K562 (cell line): ENCODE data around the gene ASB10.

ENCODE experiments used
- CBX3 ChIP-seq, 2 experiments: IDR thresholded peaks; 1 replicate in 1 of 2; 2 replicates in 1 of 2; pipeline ENCODE4 v1.6.1; 2012; ENCODE audit warnings: inconsistent platforms in 2 of 2, low read length in 2 of 2, borderline replicate concordance in 1 of 2, control low read depth in 1 of 2
- CTCF ChIP-seq, 3 experiments: IDR thresholded peaks in 2 of 3; conservative IDR thresholded peaks in 1 of 3; 2 replicates each; pipeline ENCODE4 v1.5.1; 2011 to 2012; ENCODE audit warnings: low read length in 3 of 3, mild to moderate bottlenecking in 3 of 3, control low read depth in 2 of 3, improper control_type of control experiment in 1 of 3, inconsistent platforms in 1 of 3, low read depth in 1 of 3, mixed read lengths in 1 of 3, moderate library complexity in 1 of 3; ENCODE audit not compliant: insufficient read depth in 2 of 3
- HDAC1 ChIP-seq, 2 experiments: fragments of 450-650 bp; IDR thresholded peaks; 2 replicates each; pipeline ENCODE4 v1.6.1; 2016 to 2017; ENCODE audit warnings: inconsistent platforms in 1 of 2, mild to moderate bottlenecking in 1 of 2, moderate library complexity in 1 of 2
- KLF10 ChIP-seq: fragments of 250-450 bp; sonication (Bioruptor Pico); IDR thresholded peaks from 2 replicates; pipeline ENCODE4 v1.6.1; 2021; ENCODE audit warnings: matching md5 sums
- MAX ChIP-seq: sonication (generic); formaldehyde crosslinking; IDR thresholded peaks from 2 replicates; pipeline ENCODE4 v1.9.0; 2022; ENCODE audit warnings: mild to moderate bottlenecking, missing genetic modification reagents
- NCOA1 ChIP-seq: fragments of 450-650 bp; IDR thresholded peaks from 2 replicates; pipeline ENCODE4 v1.6.1; 2016; ENCODE audit warnings: low read depth
- TAF7 ChIP-seq: fragments of 450-650 bp; IDR thresholded peaks from 2 replicates; pipeline ENCODE4 v1.6.1; 2016; ENCODE audit warnings: missing genetic modification characterization, missing compliant biosample characterization
- TGIF2 ChIP-seq: sonication (generic); formaldehyde crosslinking; IDR thresholded peaks from 2 replicates; pipeline ENCODE4 v1.8.1; 2022; ENCODE audit warnings: mild to moderate bottlenecking, missing genetic modification reagents, moderate library complexity
- TSHZ1 ChIP-seq: fragments of 250-450 bp; sonication (Bioruptor Pico); IDR thresholded peaks from 2 replicates; pipeline ENCODE4 v1.4.0; 2020; ENCODE audit warnings: mild to moderate bottlenecking, moderate library complexity
- ZNF224 ChIP-seq: sonication (generic); formaldehyde crosslinking; IDR thresholded peaks from 2 replicates; pipeline ENCODE4 v1.8.0; 2022; ENCODE audit warnings: mild to moderate bottlenecking, missing genetic modification reagents
- ZNF263 ChIP-seq: sonication (generic); formaldehyde crosslinking; IDR thresholded peaks from 2 replicates; pipeline ENCODE4 v1.8.0; 2022; ENCODE audit warnings: mild to moderate bottlenecking, missing genetic modification reagents, borderline replicate concordance
- ZNF3 ChIP-seq: fragments of 250-450 bp; sonication (Bioruptor Pico); IDR thresholded peaks from 2 replicates; pipeline ENCODE4 v1.5.0; 2021; ENCODE audit warnings: mild to moderate bottlenecking, moderate library complexity

DNA sequence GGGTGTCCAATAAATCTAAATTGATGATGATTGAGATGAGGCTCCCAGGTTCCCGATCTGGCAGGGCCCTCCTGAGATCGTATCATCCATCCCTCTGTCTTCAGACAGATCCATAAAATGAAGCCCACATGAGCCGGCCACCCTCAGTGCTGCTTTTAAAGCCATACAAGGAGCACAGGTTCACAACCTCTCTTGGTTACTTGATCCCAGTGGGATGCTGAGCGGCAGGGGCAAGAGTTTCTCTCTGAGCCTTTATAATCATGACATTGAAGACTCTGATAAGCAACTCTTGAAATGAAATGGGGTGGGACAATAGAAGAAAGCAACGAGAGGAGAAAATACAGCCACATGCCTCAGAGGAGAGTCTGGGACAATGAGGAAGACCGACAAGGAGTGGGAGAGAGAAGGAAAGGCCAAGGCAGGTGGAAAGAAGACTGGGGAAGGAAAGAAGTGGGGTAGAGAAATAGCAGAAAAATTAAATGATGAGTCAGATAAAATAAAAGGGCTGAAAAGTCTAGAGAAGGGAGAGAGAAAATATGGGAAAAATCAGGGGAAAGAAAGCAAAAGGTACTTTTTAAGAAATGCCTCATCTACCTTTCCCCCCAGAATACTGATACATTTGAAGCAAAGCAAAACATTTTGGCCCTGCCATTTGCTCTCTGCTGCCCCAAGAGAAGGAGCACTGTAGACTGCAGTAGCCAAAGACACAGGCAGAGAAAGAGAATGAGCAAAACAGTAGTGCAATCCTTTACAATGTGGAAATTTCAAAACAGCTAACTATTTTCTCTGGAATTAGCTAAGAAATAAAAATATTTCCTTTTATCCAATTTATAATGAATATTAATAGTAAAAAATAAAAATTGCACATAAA, 34.2 kb downstream of the ASB10 start:
- TF ChIP-seq TAF7 (no peak), ZNF3 (CRISPR knock-in tag) (no peak), MAX (CRISPR knock-in tag) (no peak), TGIF2 (CRISPR knock-in tag) (no peak), ZNF263 (CRISPR knock-in tag) (no peak), ZNF224 (CRISPR knock-in tag) (no peak), CBX3 (IDR thresholded peaks at IDR 0.05; ENCODE audit: borderline replicate concordance in 1 of 2, low read length in 2 of 2) (no peak), CTCF (IDR thresholded peaks at IDR 0.05 in 2 of 3, conservative IDR thresholded peaks at IDR 0.05 in 1 of 3; ENCODE audit: insufficient read depth in 2 of 3, low read depth in 1 of 3, low read length in 3 of 3) (peak; percentile 14 to 31 (median 17); a peak in 1 of 6 replicates), NCOA1 (no peak), TSHZ1 (CRISPR knock-in tag) (no peak), KLF10 (CRISPR knock-in tag) (no peak), HDAC1 (IDR thresholded peaks at IDR 0.05) (no peak)
